Thoracic aorta (tissue), 2 donors: ENCODE results near the gene LPIN2. TPM values are rescaled to one million over a fixed set of nuclear protein-coding genes. Genes with fewer than 3 reads are reported as not detected.

Source experiments
- ATAC-seq: fragments of 150-250 bp; one replicate; pipeline ENCODE4 v1.8.0; 2017; ENCODE audit warnings: low read depth; ENCODE audit not compliant: insufficient number of reproducible peaks, low FRiP score
- DNase-seq: peaks from one replicate; pipeline ENCODE4 v3.0.0-alpha.2; 2020; ENCODE audit warnings: low spot score
- H3K27ac ChIP-seq, 2 donors: fragments of 200-600 bp; sonication (generic); 1 replicate in 1 of 2; 2 replicates in 1 of 2; pipeline ENCODE4 v1.5.1; 2016; ENCODE audit warnings: mild to moderate bottlenecking in 2 of 2, moderate library complexity in 2 of 2
- H3K27me3 ChIP-seq: fragments of 200-600 bp; sonication (generic); replicated peaks from 2 replicates; pipeline ENCODE4 v1.6.0; 2016; ENCODE audit warnings: mild to moderate bottlenecking; ENCODE audit not compliant: insufficient read depth
- H3K36me3 ChIP-seq: fragments of 200-600 bp; sonication (generic); one replicate; pipeline ENCODE4 v1.5.1; 2016
- H3K4me1 ChIP-seq, 2 donors: fragments of 200-600 bp; sonication (generic); 1 replicate in 1 of 2; 2 replicates in 1 of 2; pipeline versions ENCODE4 v1.5.1 to v1.6.0; 2016; ENCODE audit warnings: low read depth in 2 of 2, mild to moderate bottlenecking in 1 of 2; ENCODE audit not compliant: control insufficient read depth in 1 of 2
- H3K4me3 ChIP-seq: fragments of 200-600 bp; sonication (generic); 2 replicates; pipeline ENCODE4 v1.5.1; 2016; ENCODE audit warnings: mild to moderate bottlenecking
- H3K9me3 ChIP-seq: fragments of 200-600 bp; sonication (generic); 2 replicates; pipeline ENCODE4 v1.5.1; 2016
- CTCF ChIP-seq: fragments of 200-600 bp; sonication (generic); IDR thresholded peaks from one replicate; pipeline ENCODE4 v1.5.1; 2019; ENCODE audit warnings: antibody characterized with exemption
- total RNA-seq, 2 donors: library from RNA; depleted of rRNA; stranded (reverse); fragments of >200 nt; gene quantifications; one replicate each; pipeline versions ENCODE4 v1.1.0 to v1.2.3, GENCODE V29; 2016

LPIN2 gene
- total RNA-seq, 2 donors from 2014 or later = 30.6 to 42.3 TPM

- no peaks in the 10 kb centered on the region for H3K27me3 ChIP-seq
- peaks cover 23 to 60% of the 10 kb centered on the region in 2 donors for H3K4me1 ChIP-seq
Observed at GRCh38 chr18:2966560-2966959, 46.4 kb downstream of the LPIN2 start.

GRCh38 chr18:2965797-2966196, 47.1 kb downstream of the LPIN2 start:
- Histone ChIP-seq H3K9me3 (no peaks in the 10 kb centered on the region), H3K4me3 (no peak overlapping the region), H3K36me3 (no peaks in the 10 kb centered on the region), H3K4me1 (peaks cover 30 to 60% of the 10 kb centered on the region in 2 donors), H3K27ac (no peak overlapping the region), H3K27me3 (no peaks in the 10 kb centered on the region)
- DNase-seq = no peak
- no peak for ATAC-seq
- TF ChIP-seq CTCF = no peak

More at GRCh38 chr18:2966560-2966959, 46.4 kb downstream of the LPIN2 start:
- no peak for ATAC-seq
- no peak for TF ChIP-seq CTCF
- no peak overlapping the region for H3K4me3 ChIP-seq
- H3K36me3 ChIP-seq = no peaks in the 10 kb centered on the region
- H3K27ac ChIP-seq = no peak overlapping the region
- no peak for DNase-seq
- H3K9me3 ChIP-seq = no peaks in the 10 kb centered on the region

- Histone ChIP-seq H3K27me3 (no peaks in the 10 kb centered on the region), H3K4me1 (peaks cover 31 to 60% of the 10 kb centered on the region in 2 donors), H3K36me3 (no peaks in the 10 kb centered on the region), H3K4me3 (no peak overlapping the region), H3K27ac (no peak overlapping the region), H3K9me3 (no peaks in the 10 kb centered on the region)
- DNase-seq = no peak
- TF ChIP-seq CTCF = no peak
- ATAC-seq = no peak
Observed at GRCh38 chr18:2964361-2965010, 48.5 kb downstream of the LPIN2 start.

Other genes starting within 250 kb of the LPIN2 start
- gene EMILIN2, start 166.1 kb downstream of the LPIN2 start, total RNA-seq = 10 to 100 TPM; 22.6 to 27.4 TPM
- 10 to 100 TPM; 16.1 to 27.2 TPM for gene MYOM1, start 206.8 kb upstream of the LPIN2 start, total RNA-seq
- gene MYL12A, start 234.7 kb upstream of the LPIN2 start, total RNA-seq = 100 to 1,000 TPM; 451 to 800 TPM
- 100 to 1,000 TPM; 208 to 328 TPM for gene MYL12B, start 249.0 kb upstream of the LPIN2 start, total RNA-seq